ENCODE data around the gene NLK.

DNA sequence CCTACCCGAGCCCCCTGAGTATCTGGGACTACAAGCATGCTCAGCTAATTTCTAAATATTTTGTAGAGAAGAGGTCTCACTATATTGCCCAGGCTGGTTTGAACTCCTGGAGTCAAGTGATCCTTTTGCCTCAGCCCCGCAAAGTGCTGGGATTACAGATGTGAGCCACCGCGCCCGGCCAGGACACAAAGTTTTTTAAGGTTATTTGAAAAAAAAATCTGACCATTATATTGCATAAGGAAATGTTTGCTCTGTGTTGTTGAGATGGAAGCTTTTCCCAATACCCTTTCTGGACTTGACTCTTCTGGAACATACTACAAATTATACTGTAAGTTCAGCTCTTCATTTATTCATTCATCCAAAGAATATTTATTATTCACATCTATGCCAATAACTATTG, 143.2 kb downstream of the NLK start:
- TF ChIP-seq POLR2A (IDR thresholded peaks at IDR 0.05), result no peak
- TF ChIP-seq, protein P1, sequence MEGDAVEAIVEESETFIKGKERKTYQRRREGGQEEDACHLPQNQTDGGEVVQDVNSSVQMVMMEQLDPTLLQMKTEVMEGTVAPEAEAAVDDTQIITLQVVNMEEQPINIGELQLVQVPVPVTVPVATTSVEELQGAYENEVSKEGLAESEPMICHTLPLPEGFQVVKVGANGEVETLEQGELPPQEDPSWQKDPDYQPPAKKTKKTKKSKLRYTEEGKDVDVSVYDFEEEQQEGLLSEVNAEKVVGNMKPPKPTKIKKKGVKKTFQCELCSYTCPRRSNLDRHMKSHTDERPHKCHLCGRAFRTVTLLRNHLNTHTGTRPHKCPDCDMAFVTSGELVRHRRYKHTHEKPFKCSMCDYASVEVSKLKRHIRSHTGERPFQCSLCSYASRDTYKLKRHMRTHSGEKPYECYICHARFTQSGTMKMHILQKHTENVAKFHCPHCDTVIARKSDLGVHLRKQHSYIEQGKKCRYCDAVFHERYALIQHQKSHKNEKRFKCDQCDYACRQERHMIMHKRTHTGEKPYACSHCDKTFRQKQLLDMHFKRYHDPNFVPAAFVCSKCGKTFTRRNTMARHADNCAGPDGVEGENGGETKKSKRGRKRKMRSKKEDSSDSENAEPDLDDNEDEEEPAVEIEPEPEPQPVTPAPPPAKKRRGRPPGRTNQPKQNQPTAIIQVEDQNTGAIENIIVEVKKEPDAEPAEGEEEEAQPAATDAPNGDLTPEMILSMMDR (IDR thresholded peaks at IDR 0.05), result no peak
